ENCODE results near the gene SLC1A3.
A peak's percentile ranks its signal among the peaks of the same experiment; 100 is the strongest.

SLC1A3 gene

DNA sequence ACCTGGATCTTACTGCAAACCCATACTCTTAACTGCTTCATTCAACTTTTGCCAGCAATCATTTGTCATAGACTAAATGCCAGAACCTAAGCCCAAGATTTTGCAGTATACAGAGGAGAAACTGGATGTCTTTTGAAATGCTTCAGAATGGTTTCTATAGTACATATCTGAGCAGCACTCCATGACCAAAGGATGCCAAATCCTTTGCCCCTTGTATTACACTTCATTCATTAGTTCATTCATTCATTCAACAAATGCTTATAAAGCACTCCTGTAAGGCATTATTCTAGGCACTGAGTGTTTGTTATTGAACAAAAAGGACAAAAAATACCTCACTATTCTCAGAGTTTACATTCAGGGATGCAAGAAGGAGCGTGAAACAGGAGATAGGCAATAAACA, 119.9 kb downstream of the SLC1A3 start:
- no CpG with 5 or more reads among the region's 1 CpG for WGBS (ENCODE audit: extremely low coverage, insufficient coverage, low lambda C conversion rate)
- H3K4me1 ChIP-seq (ENCODE audit: control insufficient read depth, low read depth, low read length) = no peaks in the 10 kb centered on the region
- no peak overlapping the region for H4K8ac ChIP-seq (ENCODE audit: low read depth, low read length)
- H2AK5ac ChIP-seq (ENCODE audit: low read length) = no peak overlapping the region
- H3K79me1 ChIP-seq (ENCODE audit: low read length) = no peaks in the 10 kb centered on the region
- no peak overlapping the region for H4K5ac ChIP-seq (ENCODE audit: low read length)
- no peaks in the 10 kb centered on the region for H3K36me3 ChIP-seq (ENCODE audit: control insufficient read depth, insufficient read depth, low read length)
- no peak overlapping the region for H3K23ac ChIP-seq (ENCODE audit: low read length)
- no peak overlapping the region for H2BK5ac ChIP-seq (ENCODE audit: low read length)
- H2BK15ac ChIP-seq (replicated peaks; ENCODE audit: low read depth) = no peak overlapping the region
- H3K4me2 ChIP-seq (ENCODE audit: low read length) = no peak overlapping the region
- H3K18ac ChIP-seq (ENCODE audit: low read length) = no peak overlapping the region
- no peaks in the 10 kb centered on the region for H3K79me2 ChIP-seq (ENCODE audit: control insufficient read depth, insufficient read depth, low read length)
- no peak overlapping the region for H3K4ac ChIP-seq (ENCODE audit: low read depth, low read length)
- H2BK120ac ChIP-seq (ENCODE audit: low read depth, low read length) = no peak overlapping the region
- DNase-seq = no peak
- no peak overlapping the region for H3K4me3 ChIP-seq (ENCODE audit: low read length)
- H3K27ac ChIP-seq (ENCODE audit: low read depth, low read length) = no peak overlapping the region
- H3K9ac ChIP-seq (ENCODE audit: low read length) = no peak overlapping the region
- H3K27me3 ChIP-seq (ENCODE audit: insufficient read depth, low read length, poor library complexity) = no peaks in the 10 kb centered on the region
- no peak overlapping the region for H3K56ac ChIP-seq (ENCODE audit: low read length)

DNA sequence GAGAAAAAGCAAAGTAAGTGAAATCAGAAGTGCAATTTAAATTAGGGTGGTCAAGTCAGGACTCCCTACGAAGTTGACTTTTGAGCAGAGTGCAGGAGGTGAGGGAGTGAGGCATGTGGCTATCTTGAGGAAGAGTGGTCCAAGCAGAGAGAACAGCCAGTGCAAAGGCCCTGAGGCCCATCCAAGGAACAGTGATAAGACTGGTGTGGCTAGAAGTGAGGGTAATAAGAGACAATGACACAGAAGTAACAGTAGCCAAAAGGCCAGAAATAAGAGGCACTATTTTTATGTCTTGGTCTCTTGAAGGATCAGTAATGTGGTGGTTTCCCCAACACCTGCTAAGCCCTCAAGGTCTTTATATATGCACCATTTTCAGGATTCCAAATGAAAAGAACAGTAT, 120.4 kb downstream of the SLC1A3 start:
- H2BK120ac ChIP-seq (ENCODE audit: low read depth, low read length) = no peak overlapping the region
- no peak for DNase-seq
- H3K79me2 ChIP-seq (ENCODE audit: control insufficient read depth, insufficient read depth, low read length) = no peaks in the 10 kb centered on the region
- no peak overlapping the region for H3K9ac ChIP-seq (ENCODE audit: low read length)
- no peaks in the 10 kb centered on the region for H3K36me3 ChIP-seq (ENCODE audit: control insufficient read depth, insufficient read depth, low read length)
- H3K4me1 ChIP-seq (ENCODE audit: control insufficient read depth, low read depth, low read length) = no peaks in the 10 kb centered on the region
- no peak overlapping the region for H2AK5ac ChIP-seq (ENCODE audit: low read length)
- no peak overlapping the region for H3K4me2 ChIP-seq (ENCODE audit: low read length)
- no peak overlapping the region for H3K56ac ChIP-seq (ENCODE audit: low read length)
- H3K4ac ChIP-seq (ENCODE audit: low read depth, low read length) = no peak overlapping the region
- no peaks in the 10 kb centered on the region for H3K27me3 ChIP-seq (ENCODE audit: insufficient read depth, low read length, poor library complexity)
- H2BK5ac ChIP-seq (ENCODE audit: low read length) = no peak overlapping the region
- WGBS (ENCODE audit: extremely low coverage, insufficient coverage, low lambda C conversion rate) = no CpG with 5 or more reads among the region's 1 CpG
- H3K23ac ChIP-seq (ENCODE audit: low read length) = no peak overlapping the region
- no peak overlapping the region for H3K4me3 ChIP-seq (ENCODE audit: low read length)
- no peak overlapping the region for H4K8ac ChIP-seq (ENCODE audit: low read depth, low read length)
- no peak overlapping the region for H4K5ac ChIP-seq (ENCODE audit: low read length)
- no peak overlapping the region for H3K18ac ChIP-seq (ENCODE audit: low read length)
- H3K79me1 ChIP-seq (ENCODE audit: low read length) = no peaks in the 10 kb centered on the region
- H2BK15ac ChIP-seq (replicated peaks; ENCODE audit: low read depth) = no peak overlapping the region
- no peak overlapping the region for H3K27ac ChIP-seq (ENCODE audit: low read depth, low read length)

DNA sequence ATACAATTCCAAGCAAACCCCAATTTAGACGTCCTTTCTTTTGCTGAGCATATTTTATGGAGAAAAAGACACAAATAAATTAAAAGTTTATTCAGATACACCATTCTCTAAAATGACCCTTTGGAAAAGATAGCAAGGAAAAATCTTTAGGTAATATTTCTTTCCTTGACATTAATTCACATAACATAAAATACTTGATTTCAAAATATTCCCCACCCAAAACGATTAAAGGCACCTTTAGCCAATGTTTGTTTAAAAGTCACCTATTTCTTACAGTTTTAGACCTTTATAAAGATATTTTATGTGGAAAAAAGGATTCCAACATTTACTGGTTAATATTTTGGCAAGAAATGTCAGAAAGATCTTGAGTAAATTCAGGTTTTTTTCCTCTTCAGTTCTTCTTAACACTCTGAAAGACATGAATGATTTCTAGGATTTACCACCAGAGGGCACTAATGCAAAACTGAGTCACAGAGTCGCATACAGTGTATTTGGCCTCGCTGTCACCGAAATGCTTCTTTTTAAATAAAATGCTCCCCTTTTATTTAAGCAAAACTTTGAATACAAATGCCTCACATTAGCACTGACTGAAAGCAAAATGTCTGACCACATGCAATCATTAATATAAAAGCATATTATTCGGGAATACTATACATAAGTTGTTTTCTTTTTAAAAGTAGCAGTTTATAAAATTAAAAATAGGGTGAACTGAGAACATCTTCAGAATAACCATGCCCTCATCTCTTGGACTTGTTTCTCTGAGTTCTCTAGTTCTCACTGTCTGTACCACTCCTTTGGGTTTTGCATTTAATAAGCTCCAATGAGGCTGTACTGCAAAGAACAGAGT, 122.5 kb downstream of the SLC1A3 start:
- Histone ChIP-seq H4K8ac (ENCODE audit: low read depth, low read length) (no peak overlapping the region), H3K79me1 (ENCODE audit: low read length) (no peaks in the 10 kb centered on the region), H3K4me1 (ENCODE audit: control insufficient read depth, low read depth, low read length) (no peaks in the 10 kb centered on the region), H3K27me3 (ENCODE audit: insufficient read depth, low read length, poor library complexity) (no peaks in the 10 kb centered on the region), H2AK5ac (ENCODE audit: low read length) (no peak overlapping the region), H3K79me2 (ENCODE audit: control insufficient read depth, insufficient read depth, low read length) (no peaks in the 10 kb centered on the region), H3K4ac (ENCODE audit: low read depth, low read length) (no peak overlapping the region), H3K23ac (ENCODE audit: low read length) (no peak overlapping the region), H3K56ac (ENCODE audit: low read length) (no peak overlapping the region), H3K36me3 (ENCODE audit: control insufficient read depth, insufficient read depth, low read length) (no peaks in the 10 kb centered on the region), H3K9ac (ENCODE audit: low read length) (no peak overlapping the region), H4K5ac (ENCODE audit: low read length) (no peak overlapping the region), H3K18ac (ENCODE audit: low read length) (no peak overlapping the region), H2BK15ac (replicated peaks; ENCODE audit: low read depth) (no peak overlapping the region), H3K27ac (ENCODE audit: low read depth, low read length) (no peak overlapping the region), H2BK120ac (ENCODE audit: low read depth, low read length) (no peak overlapping the region), H3K4me2 (ENCODE audit: low read length) (no peak overlapping the region), H2BK5ac (ENCODE audit: low read length) (no peak overlapping the region), H3K4me3 (ENCODE audit: low read length) (no peak overlapping the region)
- DNase-seq = peak; percentile 74
- 100% methylated on average over 1 of the region's 6 CpGs for WGBS (ENCODE audit: extremely low coverage, insufficient coverage, low lambda C conversion rate)

DNA sequence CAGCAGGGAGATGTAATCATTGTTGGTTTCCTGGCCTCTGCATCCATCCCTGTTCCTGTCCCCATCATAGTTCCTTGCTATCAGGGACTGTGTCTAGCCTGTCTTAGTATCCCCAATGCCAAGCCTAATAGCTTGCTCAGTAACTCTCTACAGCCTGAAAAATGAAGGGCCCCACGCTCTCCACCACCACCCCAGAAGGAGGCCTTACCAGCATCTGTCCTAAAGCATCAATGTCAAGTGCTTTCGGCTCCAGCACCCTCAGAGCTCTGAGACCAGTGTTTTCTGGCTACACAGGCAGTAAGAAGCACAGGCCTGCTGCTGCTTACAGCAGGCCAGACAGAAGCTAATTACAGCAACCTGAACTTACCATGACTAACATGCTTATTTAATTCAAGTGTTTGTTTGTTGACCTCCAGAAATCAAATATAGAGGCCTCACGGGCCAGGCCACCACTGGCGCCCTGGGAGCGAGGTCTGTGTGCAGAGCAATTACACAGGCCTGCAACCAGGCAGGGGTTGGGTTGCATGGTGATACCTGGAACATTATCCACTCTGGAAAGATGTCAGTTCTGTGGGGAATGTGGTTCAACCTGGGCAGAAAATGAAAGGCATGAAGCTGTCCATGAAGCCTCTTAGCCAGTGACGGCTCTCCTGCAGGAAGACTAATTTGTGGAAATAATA, 124.3 kb downstream of the SLC1A3 start:
- H2BK5ac ChIP-seq (ENCODE audit: low read length) = no peak overlapping the region
- no peak overlapping the region for H4K8ac ChIP-seq (ENCODE audit: low read depth, low read length)
- no peak overlapping the region for H2AK5ac ChIP-seq (ENCODE audit: low read length)
- no peaks in the 10 kb centered on the region for H3K4me1 ChIP-seq (ENCODE audit: control insufficient read depth, low read depth, low read length)
- H3K4me3 ChIP-seq (ENCODE audit: low read length) = no peak overlapping the region
- no peaks in the 10 kb centered on the region for H3K36me3 ChIP-seq (ENCODE audit: control insufficient read depth, insufficient read depth, low read length)
- H3K27ac ChIP-seq (ENCODE audit: low read depth, low read length) = no peak overlapping the region
- no peaks in the 10 kb centered on the region for H3K27me3 ChIP-seq (ENCODE audit: insufficient read depth, low read length, poor library complexity)
- no peak overlapping the region for H2BK120ac ChIP-seq (ENCODE audit: low read depth, low read length)
- no peaks in the 10 kb centered on the region for H3K79me1 ChIP-seq (ENCODE audit: low read length)
- no peak overlapping the region for H3K56ac ChIP-seq (ENCODE audit: low read length)
- no peak overlapping the region for H2BK15ac ChIP-seq (replicated peaks; ENCODE audit: low read depth)
- H3K79me2 ChIP-seq (ENCODE audit: control insufficient read depth, insufficient read depth, low read length) = no peaks in the 10 kb centered on the region
- DNase-seq = no peak
- no peak overlapping the region for H3K4me2 ChIP-seq (ENCODE audit: low read length)
- H3K23ac ChIP-seq (ENCODE audit: low read length) = no peak overlapping the region
- no peak overlapping the region for H4K5ac ChIP-seq (ENCODE audit: low read length)
- H3K9ac ChIP-seq (ENCODE audit: low read length) = no peak overlapping the region
- H3K18ac ChIP-seq (ENCODE audit: low read length) = no peak overlapping the region
- no CpG with 5 or more reads among the region's 6 CpGs for WGBS (ENCODE audit: extremely low coverage, insufficient coverage, low lambda C conversion rate)
- H3K4ac ChIP-seq (ENCODE audit: low read depth, low read length) = no peak overlapping the region

DNA sequence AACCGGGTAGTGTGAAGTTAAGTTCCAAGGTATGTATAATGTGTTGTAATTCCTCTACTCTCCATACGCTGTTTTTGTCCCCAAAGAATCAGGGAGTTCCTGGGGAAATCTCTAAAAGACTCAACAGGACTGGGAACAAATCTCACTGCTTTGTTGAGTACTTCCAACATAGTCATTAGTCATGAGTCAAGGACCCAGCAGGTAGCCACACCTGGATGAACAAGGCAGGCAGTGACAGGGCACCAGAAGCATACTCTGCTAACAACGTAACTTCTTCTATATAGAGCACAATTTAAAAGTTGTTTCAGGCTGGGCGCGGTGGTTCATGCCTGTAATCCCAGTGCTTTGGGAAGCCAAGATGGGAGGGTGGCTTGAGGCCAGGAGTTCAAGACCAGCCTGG, 126.8 kb downstream of the SLC1A3 start:
- Histone ChIP-seq H3K27ac (ENCODE audit: low read depth, low read length) (no peak overlapping the region), H3K18ac (ENCODE audit: low read length) (no peak overlapping the region), H3K79me2 (ENCODE audit: control insufficient read depth, insufficient read depth, low read length) (no peaks in the 10 kb centered on the region), H3K79me1 (ENCODE audit: low read length) (no peaks in the 10 kb centered on the region), H3K36me3 (ENCODE audit: control insufficient read depth, insufficient read depth, low read length) (no peaks in the 10 kb centered on the region), H3K56ac (ENCODE audit: low read length) (no peak overlapping the region), H3K4me2 (ENCODE audit: low read length) (no peak overlapping the region), H3K4me3 (ENCODE audit: low read length) (no peak overlapping the region), H2AK5ac (ENCODE audit: low read length) (no peak overlapping the region), H3K23ac (ENCODE audit: low read length) (no peak overlapping the region), H3K9ac (ENCODE audit: low read length) (no peak overlapping the region), H2BK120ac (ENCODE audit: low read depth, low read length) (no peak overlapping the region), H3K27me3 (ENCODE audit: insufficient read depth, low read length, poor library complexity) (no peaks in the 10 kb centered on the region), H4K5ac (ENCODE audit: low read length) (no peak overlapping the region), H4K8ac (ENCODE audit: low read depth, low read length) (no peak overlapping the region), H3K4ac (ENCODE audit: low read depth, low read length) (no peak overlapping the region), H3K4me1 (ENCODE audit: control insufficient read depth, low read depth, low read length) (no peaks in the 10 kb centered on the region), H2BK15ac (replicated peaks; ENCODE audit: low read depth) (no peak overlapping the region), H2BK5ac (ENCODE audit: low read length) (no peak overlapping the region)
- no CpG with 5 or more reads among the region's 5 CpGs for WGBS (ENCODE audit: extremely low coverage, insufficient coverage, low lambda C conversion rate)
- peak; percentile 32 for DNase-seq
